OCI-LY1 (cell line): Measurements from ENCODE around the gene DDAH1.
A peak's percentile ranks its signal among the peaks of the same experiment; 100 is the strongest.

ENCODE experiments used
- EZH2 ChIP-seq: fragments of 200-600 bp; sonication (generic), shearing (Covaris generic); IDR thresholded peaks from 2 replicates; pipeline ENCODE4 v1.8.0; 2017; ENCODE audit warnings: borderline replicate concordance, mixed run types, mild to moderate bottlenecking, antibody characterized with exemption, low read length, moderate library complexity, mixed read lengths
- TF ChIP-seq, protein P1 (sequence below): fragments of 200-600 bp; sonication (generic), shearing (Covaris generic); IDR thresholded peaks from 2 replicates; pipeline ENCODE4 v1.5.1; 2017; ENCODE audit warnings: mild to moderate bottlenecking, antibody characterized with exemption, low read length, moderate library complexity, mixed read lengths

DNA sequence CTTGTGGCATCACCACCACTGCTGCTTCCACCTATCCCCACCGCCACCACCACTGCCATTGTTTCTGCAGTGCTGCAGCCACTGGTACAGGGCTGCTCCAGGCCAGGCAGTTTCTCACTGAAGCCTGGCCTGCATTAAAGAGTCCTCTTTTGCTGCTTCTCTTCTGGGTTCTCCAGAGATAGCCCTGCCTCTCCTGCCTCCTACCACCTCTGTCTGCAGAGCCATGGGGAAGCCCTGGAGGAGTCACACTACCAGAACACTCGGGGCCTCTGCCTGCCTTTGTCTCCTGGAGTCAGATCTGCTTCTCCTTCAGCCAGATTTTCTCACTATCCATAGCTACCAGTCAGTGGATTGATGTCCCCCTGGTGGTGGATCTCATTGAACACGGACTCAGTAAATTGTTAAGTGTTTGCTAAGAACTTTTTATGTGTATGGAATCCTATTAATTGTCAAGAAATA, 37.7 kb upstream of the DDAH1 start:
- TF ChIP-seq, protein P1, sequence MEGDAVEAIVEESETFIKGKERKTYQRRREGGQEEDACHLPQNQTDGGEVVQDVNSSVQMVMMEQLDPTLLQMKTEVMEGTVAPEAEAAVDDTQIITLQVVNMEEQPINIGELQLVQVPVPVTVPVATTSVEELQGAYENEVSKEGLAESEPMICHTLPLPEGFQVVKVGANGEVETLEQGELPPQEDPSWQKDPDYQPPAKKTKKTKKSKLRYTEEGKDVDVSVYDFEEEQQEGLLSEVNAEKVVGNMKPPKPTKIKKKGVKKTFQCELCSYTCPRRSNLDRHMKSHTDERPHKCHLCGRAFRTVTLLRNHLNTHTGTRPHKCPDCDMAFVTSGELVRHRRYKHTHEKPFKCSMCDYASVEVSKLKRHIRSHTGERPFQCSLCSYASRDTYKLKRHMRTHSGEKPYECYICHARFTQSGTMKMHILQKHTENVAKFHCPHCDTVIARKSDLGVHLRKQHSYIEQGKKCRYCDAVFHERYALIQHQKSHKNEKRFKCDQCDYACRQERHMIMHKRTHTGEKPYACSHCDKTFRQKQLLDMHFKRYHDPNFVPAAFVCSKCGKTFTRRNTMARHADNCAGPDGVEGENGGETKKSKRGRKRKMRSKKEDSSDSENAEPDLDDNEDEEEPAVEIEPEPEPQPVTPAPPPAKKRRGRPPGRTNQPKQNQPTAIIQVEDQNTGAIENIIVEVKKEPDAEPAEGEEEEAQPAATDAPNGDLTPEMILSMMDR = peak; percentile 42; the same call in 1 of the 2 replicates
- TF ChIP-seq EZH2 = no peak
